KBM-7 (cell line): ENCODE results near the gene PPCS.

Source experiments
- DNase-seq: peaks from one replicate; pipeline ENCODE4 v3.0.0-alpha.2; 2015
- in situ Hi-C: fragments of 300-500 bp; cut with MboI; formaldehyde crosslinking; loops from 2 replicates; pipeline ENCODE4 v1.14.3; 2020; ENCODE audit warnings: low sequenced_read_pairs, low pct_unique_long_range_greater_than_20kb, mixed read lengths

Gene PPCS

GRCh38 chr1:42456010-42456753 is at the start of gene PPCS, which contains the start of gene ZMYND12:
PPCS (plus strand) TSS chr1:42456543; CDS start chr1:42456566, 23 bp downstream.
ZMYND12 (minus strand) TSS chr1:42456022; CDS start chr1:42455997, 25 bp downstream.
- peak; percentile 90 for DNase-seq
- in situ Hi-C loops: no loop called here

GRCh38 chr1:42414551-42415496 is 41.5 kb upstream of the PPCS start:
- in situ Hi-C loops: no loop called here
- DNase-seq: no peak

DNA sequence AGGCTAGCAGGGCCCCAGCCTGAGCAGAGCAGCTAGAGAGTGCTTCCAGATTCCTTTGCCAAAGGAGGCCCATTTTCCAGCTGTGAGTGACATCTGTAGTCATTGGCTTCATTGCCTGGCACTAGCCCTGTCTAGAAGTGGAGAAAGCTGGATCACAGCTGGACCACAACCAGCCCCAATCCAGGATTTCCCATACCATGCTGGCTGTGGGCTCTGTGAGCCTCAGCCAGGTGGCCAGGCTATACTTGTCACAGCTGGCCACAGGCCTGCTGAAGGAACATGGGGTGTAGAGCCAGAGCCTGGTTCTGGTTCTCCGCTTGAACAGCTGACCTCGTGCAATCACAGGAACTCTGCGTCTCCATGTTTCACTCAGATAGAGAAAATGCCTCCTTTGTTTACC is 39.2 kb upstream of the PPCS start:
- no peak for DNase-seq
- in situ Hi-C loops: no loop called here

DNA sequence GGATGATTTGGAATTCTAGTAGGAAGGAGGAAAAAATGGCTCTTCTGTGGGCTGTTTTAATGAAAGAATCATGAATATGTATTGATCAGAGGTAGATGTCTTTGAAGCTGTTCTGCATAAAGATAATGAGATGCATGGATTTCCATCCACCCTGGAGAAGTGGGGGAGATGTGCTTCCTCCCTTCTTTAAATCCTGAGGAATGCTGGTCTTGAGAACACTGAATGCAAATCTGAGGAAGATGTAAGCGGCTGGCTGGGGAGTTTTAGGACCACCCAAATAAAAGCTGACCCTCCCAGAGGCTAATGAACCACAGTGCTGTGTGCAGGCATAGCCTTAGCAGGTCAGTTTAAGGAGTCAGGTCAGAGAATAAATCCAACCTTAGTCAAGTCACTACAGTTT is 37.8 kb upstream of the PPCS start:
- no peak for DNase-seq
- in situ Hi-C loops: no loop called here

DNA sequence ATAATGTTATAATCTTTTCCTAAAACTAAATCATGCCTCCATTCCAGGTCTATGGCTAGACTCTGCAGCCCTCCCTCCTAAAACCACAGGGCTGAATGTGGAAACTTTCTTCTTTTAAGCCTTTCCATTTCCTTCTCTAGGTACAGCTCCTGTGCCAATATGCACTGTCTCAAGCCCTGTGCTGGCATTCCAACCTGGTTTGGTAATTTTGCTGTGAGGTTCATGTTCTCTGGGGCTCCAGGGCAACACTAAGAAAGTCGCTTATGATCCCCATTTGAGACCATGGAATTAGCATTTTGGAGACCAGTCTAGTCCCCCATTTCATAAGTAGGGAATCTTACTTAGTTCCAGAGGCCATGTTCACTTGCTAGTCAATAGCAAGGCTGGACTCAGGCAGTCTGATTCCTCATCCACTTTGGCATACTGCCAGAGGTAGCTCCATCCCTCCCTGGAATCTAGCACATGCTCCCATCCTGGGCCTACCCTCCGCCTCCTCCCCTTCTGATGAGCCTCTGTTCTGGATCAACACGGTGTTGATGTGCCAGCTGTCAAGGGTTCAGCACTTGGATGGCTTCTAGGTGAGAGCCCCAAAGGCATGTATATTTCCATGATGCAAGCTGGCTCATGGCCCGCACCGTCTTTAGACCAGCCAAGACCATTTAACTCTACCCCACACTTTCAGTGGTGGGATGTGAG is 37.1 kb upstream of the PPCS start:
- DNase-seq: no peak
- in situ Hi-C loops: no loop called here

- in situ Hi-C loops: no loop called here
- no peak for DNase-seq
Measured at GRCh38 chr1:42420121-42420520, 36.2 kb upstream of the PPCS start.

DNA sequence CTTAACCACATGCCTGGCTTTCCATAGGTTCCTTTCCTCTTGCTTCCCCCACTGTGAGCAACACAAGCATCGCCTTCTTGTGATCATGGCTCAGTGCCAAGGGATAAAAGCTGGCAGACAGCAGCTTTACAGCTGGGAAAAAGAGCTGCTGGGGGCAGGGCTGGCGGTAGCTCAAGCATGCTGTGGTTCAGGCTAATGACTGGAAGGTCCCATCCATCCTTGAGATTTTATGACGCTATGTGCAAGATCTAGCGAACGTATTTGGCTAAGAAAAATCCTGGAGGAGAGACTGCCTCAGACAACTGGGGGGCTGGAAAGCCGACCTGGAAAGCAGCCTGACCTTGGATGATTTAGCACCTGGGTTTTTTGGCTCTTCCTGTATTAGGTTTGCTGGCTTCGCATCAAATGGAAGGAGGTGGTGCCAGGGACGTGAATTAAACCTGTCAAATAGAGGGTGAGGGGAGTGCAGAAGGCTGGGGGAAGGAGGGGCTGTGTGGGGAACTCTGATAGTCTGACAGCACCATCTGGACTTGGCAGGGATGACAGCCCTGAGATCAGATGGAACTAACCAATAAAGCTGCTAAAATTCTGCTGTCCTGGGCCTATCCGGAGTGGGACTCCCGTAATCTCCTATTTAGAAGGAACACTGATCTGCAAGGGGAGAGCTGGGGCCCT is 35.3 kb upstream of the PPCS start:
- DNase-seq: peak; percentile 8
- in situ Hi-C loops: no loop called here

GRCh38 chr1:42422737-42423136 is 33.6 kb upstream of the PPCS start:
- DNase-seq: no peak
- in situ Hi-C loops: no loop called here

GRCh38 chr1:42423681-42424080 is 32.7 kb upstream of the PPCS start:
- in situ Hi-C loops: no loop called here
- DNase-seq: no peak

DNA sequence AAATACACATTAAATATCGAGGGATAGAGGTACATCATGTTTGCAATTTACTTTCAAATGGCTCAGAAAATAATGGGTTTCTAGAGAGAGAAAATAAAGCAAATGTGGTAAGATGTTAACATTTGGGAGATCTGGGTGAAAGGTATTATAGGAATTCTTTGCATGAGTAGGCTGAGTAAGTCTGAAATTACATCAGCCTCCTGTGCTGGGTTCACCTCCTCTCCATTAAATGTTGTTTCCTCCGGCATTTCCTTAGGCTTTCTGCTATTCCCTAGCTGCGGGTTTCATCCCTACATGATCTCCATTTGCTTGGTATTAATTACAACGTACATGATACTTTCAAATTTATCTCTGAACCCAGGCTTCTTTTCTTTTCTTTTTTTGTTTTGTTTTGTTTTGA is 32.1 kb upstream of the PPCS start:
- no peak for DNase-seq
- in situ Hi-C loops: no loop called here

- DNase-seq: no peak
- in situ Hi-C loops: no loop called here
Measured at GRCh38 chr1:42427240-42427639, 29.1 kb upstream of the PPCS start.

DNA sequence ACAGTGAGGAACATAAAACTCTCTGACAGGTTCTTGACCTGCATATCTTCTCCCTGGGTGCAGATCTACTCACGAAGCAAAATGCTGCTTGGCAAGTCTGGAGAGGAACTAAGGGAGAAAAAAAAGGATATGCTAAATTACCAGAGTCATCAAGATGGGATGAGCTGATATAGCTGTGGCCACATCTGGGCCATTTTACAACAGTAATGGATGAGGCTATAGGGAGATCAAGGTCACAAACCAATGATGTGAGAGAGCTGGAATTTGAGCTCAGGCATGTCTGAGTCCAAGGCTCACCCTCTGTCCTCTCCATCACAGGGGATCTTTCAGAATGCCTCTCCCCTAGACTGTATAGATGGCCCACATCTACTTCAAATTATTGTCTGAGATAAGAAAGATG is 26.7 kb upstream of the PPCS start:
- in situ Hi-C loops: no loop called here
- DNase-seq: peak; percentile 41

- in situ Hi-C loops: no loop called here
- no peak for DNase-seq
Measured at GRCh38 chr1:42430286-42431135, 25.8 kb upstream of the PPCS start.

GRCh38 chr1:42431514-42431913 is 24.8 kb upstream of the PPCS start:
- no peak for DNase-seq
- in situ Hi-C loops: no loop called here

DNA sequence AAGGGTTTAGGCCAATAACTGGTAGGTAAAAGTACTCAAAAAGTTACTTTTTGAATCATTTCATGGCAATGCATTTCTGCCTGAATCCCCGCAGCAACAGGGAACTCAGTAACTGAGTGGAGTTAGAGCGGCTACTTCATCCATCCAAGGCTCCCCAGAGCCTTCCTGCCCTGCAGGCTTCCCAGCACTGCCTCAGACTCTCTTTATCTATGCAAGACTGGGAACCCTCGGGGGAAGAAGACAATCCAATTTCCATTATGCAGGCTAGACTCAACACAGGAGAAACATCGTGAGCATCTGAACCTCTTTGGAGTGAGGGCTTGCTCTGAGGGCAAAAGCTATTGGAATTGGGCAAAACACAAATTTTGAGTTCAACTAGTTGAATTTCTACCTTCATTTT is 23.6 kb upstream of the PPCS start:
- in situ Hi-C loops: no loop called here

GRCh38 chr1:42433369-42433768 is 23.0 kb upstream of the PPCS start:
- DNase-seq: no peak
- in situ Hi-C loops: no loop called here

More for the DNA sequence above, 23.6 kb upstream of the PPCS start:
- DNase-seq: no peak

- in situ Hi-C loops: no loop called here
- DNase-seq: no peak
Measured at GRCh38 chr1:42434340-42434739, 22.0 kb upstream of the PPCS start.

DNA sequence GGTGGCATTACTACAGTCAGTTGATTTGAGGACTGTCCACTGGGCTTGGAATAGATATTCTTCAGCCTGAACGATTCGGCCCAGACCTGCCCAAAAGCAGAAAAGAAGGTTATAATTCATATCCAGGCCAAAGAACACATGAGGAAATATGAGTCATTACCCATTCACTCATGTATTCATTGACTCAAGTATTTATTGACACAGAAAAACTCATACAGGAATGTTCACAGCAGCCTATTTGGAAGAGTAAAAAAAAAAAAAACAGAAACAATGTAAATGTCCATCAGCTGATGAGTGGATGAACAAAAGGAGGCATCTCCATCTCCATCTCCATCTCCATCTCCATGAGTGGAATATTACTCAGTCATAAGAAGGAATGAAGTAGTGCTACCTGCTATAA is 16.4 kb upstream of the PPCS start:
- in situ Hi-C loops: no loop called here
- no peak for DNase-seq
